HEK293 (cell line): ENCODE measurements around the gene RIN2.

ENCODE experiments used
- CTCF ChIA-PET: fragments of 350-600 bp; formaldehyde crosslinking; extraction: SDS; loops from one replicate; lab custom pipeline; 2021; ENCODE audit warnings: antibody characterized with exemption; lab: Yijun Ruan, JAX
- POLR2A ChIA-PET: fragments of 300-600 bp; formaldehyde crosslinking; extraction: SDS; loops from one replicate; lab custom pipeline; 2020; ENCODE audit warnings: antibody characterized with exemption, inconsistent platforms; lab: Yijun Ruan, JAX
- H3K27ac ChIP-seq: fragments of 200-500 bp; sonication (Bioruptor generic); 2 replicates; pipeline ENCODE4 v1.5.1; 2014; ENCODE audit warnings: low read depth, low read length, control low read depth, inconsistent platforms; ENCODE audit errors: extremely low read depth
- H3K36me3 ChIP-seq, 2 experiments: fragments of 200-500 bp in 1 of 2; sonication (Bioruptor generic) in 1 of 2; 1 replicate in 1 of 2; 2 replicates in 1 of 2; pipeline ENCODE4 v1.5.1; 2014 to 2017; ENCODE audit warnings: inconsistent platforms in 2 of 2, low read length in 2 of 2; ENCODE audit not compliant: control insufficient read depth in 2 of 2, insufficient read depth in 1 of 2
- H3K4me1 ChIP-seq: fragments of 200-500 bp; sonication (Bioruptor generic); 2 replicates; pipeline ENCODE4 v1.5.1; 2014; ENCODE audit warnings: mild to moderate bottlenecking, low read length, inconsistent platforms; ENCODE audit not compliant: control insufficient read depth, insufficient read depth
- H3K4me3 ChIP-seq: 2 replicates; pipeline ENCODE4 v1.5.1; 2011; ENCODE audit warnings: low read depth, mild to moderate bottlenecking, control low read depth, low read length, moderate library complexity
- H3K9me3 ChIP-seq: fragments of 200-500 bp; sonication (Bioruptor generic); 2 replicates; pipeline ENCODE4 v1.5.1; 2014; ENCODE audit warnings: low read depth, low read length, inconsistent platforms; ENCODE audit not compliant: control insufficient read depth, insufficient read depth
- ATF2 ChIP-seq: fragments of 450-650 bp; formaldehyde crosslinking; IDR thresholded peaks from 2 replicates; pipeline ENCODE4 v1.5.1; 2016; ENCODE audit warnings: missing biosample characterization, missing genetic modification characterization, low read depth
- BCL11A ChIP-seq: fragments of 450-650 bp; formaldehyde crosslinking; IDR thresholded peaks from 2 replicates; pipeline ENCODE4 v1.5.1; 2016; ENCODE audit warnings: low read depth, missing biosample characterization, missing genetic modification characterization
- BCL11B ChIP-seq: fragments of 450-650 bp; formaldehyde crosslinking; IDR thresholded peaks from 2 replicates; pipeline ENCODE4 v1.5.1; 2016; ENCODE audit warnings: low read depth, missing biosample characterization, missing genetic modification characterization
- ELK4 ChIP-seq: IDR thresholded peaks from 2 replicates; pipeline ENCODE4 v1.6.1; 2011; ENCODE audit warnings: mild to moderate bottlenecking, low read depth, low read length, borderline replicate concordance
- HOXA7 ChIP-seq: sonication (generic); formaldehyde crosslinking; IDR thresholded peaks from 2 replicates; pipeline ENCODE4 v1.8.1; 2022; ENCODE audit warnings: missing genetic modification reagents, borderline replicate concordance
- KLF16 ChIP-seq: fragments of 450-650 bp; formaldehyde crosslinking; IDR thresholded peaks from 2 replicates; pipeline ENCODE4 v1.5.1; 2017; ENCODE audit warnings: missing biosample characterization, missing genetic modification characterization
- PBX3 ChIP-seq: sonication (generic); formaldehyde crosslinking; IDR thresholded peaks from 2 replicates; pipeline ENCODE4 v1.8.1; 2022; ENCODE audit warnings: mild to moderate bottlenecking, moderate library complexity, missing genetic modification reagents
- SCRT2 ChIP-seq: fragments of 450-650 bp; formaldehyde crosslinking; IDR thresholded peaks from 2 replicates; pipeline ENCODE4 v1.5.1; 2016; ENCODE audit warnings: missing biosample characterization, missing genetic modification characterization
- SP7 ChIP-seq: fragments of 450-650 bp; formaldehyde crosslinking; IDR thresholded peaks from 2 replicates; pipeline ENCODE4 v1.5.1; 2016; ENCODE audit warnings: missing biosample characterization, missing genetic modification characterization
- ZBTB21 ChIP-seq: fragments of 450-650 bp; formaldehyde crosslinking; IDR thresholded peaks from 2 replicates; pipeline ENCODE4 v1.5.1; 2017; ENCODE audit warnings: missing biosample characterization, missing genetic modification characterization
- ZFP3 ChIP-seq: fragments of 450-650 bp; formaldehyde crosslinking; IDR thresholded peaks from 2 replicates; pipeline ENCODE4 v1.5.1; 2016; ENCODE audit warnings: low read depth, missing biosample characterization, missing genetic modification characterization
- ZNF132 ChIP-seq: fragments of 450-650 bp; formaldehyde crosslinking; IDR thresholded peaks from 2 replicates; pipeline ENCODE4 v1.5.1; 2017; ENCODE audit warnings: missing biosample characterization, missing genetic modification characterization, borderline replicate concordance
- ZNF16 ChIP-seq: fragments of 450-650 bp; formaldehyde crosslinking; IDR thresholded peaks from 2 replicates; pipeline ENCODE4 v1.5.1; 2016; ENCODE audit warnings: low read depth, missing biosample characterization, missing genetic modification characterization
- ZNF23 ChIP-seq: fragments of 450-650 bp; formaldehyde crosslinking; IDR thresholded peaks from 2 replicates; pipeline ENCODE4 v1.5.1; 2016; ENCODE audit warnings: missing biosample characterization, missing genetic modification characterization, borderline replicate concordance
- ZNF366 ChIP-seq: fragments of 450-650 bp; formaldehyde crosslinking; conservative IDR thresholded peaks from 2 replicates; pipeline ENCODE4 v1.5.1; 2016; ENCODE audit warnings: missing biosample characterization, missing genetic modification characterization
- ZNF37A ChIP-seq: fragments of 450-650 bp; IDR thresholded peaks from 2 replicates; pipeline ENCODE4 v1.5.1; 2018; ENCODE audit warnings: missing biosample characterization, missing genetic modification characterization
- ZNF426 ChIP-seq: fragments of 450-650 bp; formaldehyde crosslinking; IDR thresholded peaks from 2 replicates; pipeline ENCODE4 v1.5.1; 2017; ENCODE audit warnings: missing biosample characterization, missing genetic modification characterization, mild to moderate bottlenecking, inconsistent platforms, moderate library complexity
- ZNF510 ChIP-seq: fragments of 450-650 bp; formaldehyde crosslinking; IDR thresholded peaks from 2 replicates; pipeline ENCODE4 v1.5.1; 2018; ENCODE audit warnings: mild to moderate bottlenecking, missing genetic modification characterization, missing biosample characterization; ENCODE audit not compliant: insufficient replicate concordance
- ZNF513 ChIP-seq: fragments of 450-650 bp; IDR thresholded peaks from 2 replicates; pipeline ENCODE4 v1.5.1; 2018; ENCODE audit warnings: missing biosample characterization, missing genetic modification characterization
- ZNF555 ChIP-seq: fragments of 450-650 bp; formaldehyde crosslinking; conservative IDR thresholded peaks from 2 replicates; pipeline ENCODE4 v1.5.1; 2017; ENCODE audit warnings: missing biosample characterization, mild to moderate bottlenecking, missing genetic modification characterization, inconsistent platforms
- ZNF561 ChIP-seq: fragments of 450-650 bp; IDR thresholded peaks from 2 replicates; pipeline ENCODE4 v1.5.1; 2018; ENCODE audit warnings: missing biosample characterization, missing genetic modification characterization, borderline replicate concordance
- ZNF621 ChIP-seq: fragments of 450-650 bp; formaldehyde crosslinking; IDR thresholded peaks from 2 replicates; pipeline ENCODE4 v1.5.1; 2017; ENCODE audit warnings: missing biosample characterization, missing genetic modification characterization
- ZNF830 ChIP-seq: fragments of 450-650 bp; IDR thresholded peaks from 2 replicates; pipeline ENCODE4 v1.5.0; 2018; ENCODE audit warnings: missing biosample characterization, missing genetic modification characterization, low read depth, mild to moderate bottlenecking, moderate library complexity
- ZNF843 ChIP-seq: fragments of 450-650 bp; formaldehyde crosslinking; IDR thresholded peaks from 2 replicates; pipeline ENCODE4 v1.5.1; 2016; ENCODE audit warnings: missing biosample characterization, missing genetic modification characterization
- ZXDB ChIP-seq: fragments of 450-650 bp; formaldehyde crosslinking; IDR thresholded peaks from 2 replicates; pipeline ENCODE4 v1.5.1; 2016; ENCODE audit warnings: missing biosample characterization, missing genetic modification characterization

RIN2 gene

GRCh38 chr20:19791887-19792286 is 33.8 kb downstream of the RIN2 start:
- Histone ChIP-seq H3K36me3 (no peaks in the 10 kb centered on the region), H3K4me3 (no peak overlapping the region), H3K4me1 (peaks cover under 1% of the 10 kb centered on the region; the same call in 1 of the 2 replicates), H3K9me3 (no peaks in the 10 kb centered on the region), H3K27ac (no peak overlapping the region)
- no peak for TF ChIP-seq ZNF843
- TF ChIP-seq PBX3 (CRISPR knock-in tag), result no peak
- no peak for TF ChIP-seq BCL11B (tag by site-specific recombination)
- TF ChIP-seq ELK4, result no peak
- TF ChIP-seq ZNF561, result no peak
- no peak for TF ChIP-seq ZNF510 (tag by site-specific recombination)
- no peak for TF ChIP-seq ZNF16 (tag by site-specific recombination)
- no peak for TF ChIP-seq ZXDB (tag by site-specific recombination)
- no peak for TF ChIP-seq ZBTB21 (tag by site-specific recombination)
- TF ChIP-seq ZNF621, result no peak
- no peak for TF ChIP-seq ATF2
- no peak for TF ChIP-seq ZNF366
- no peak for TF ChIP-seq ZNF513
- TF ChIP-seq ZFP3 (tag by site-specific recombination), result no peak
- TF ChIP-seq KLF16, result no peak
- TF ChIP-seq ZNF132 (tag by site-specific recombination), result no peak
- TF ChIP-seq ZNF37A, result no peak
- no peak for TF ChIP-seq ZNF830 (tag by site-specific recombination)
- TF ChIP-seq SCRT2 (tag by site-specific recombination), result no peak
- ChIA-PET CTCF (interaction anchor here (0.6 kb wide), 1 partner anchor 72 kb away, joined by 3 read pairs; no protein-coding TSS in a partner anchor), POLR2A (no interaction called here)

- Histone ChIP-seq H3K4me1 (peaks cover 4% of the 10 kb centered on the region; the same call in 1 of the 2 replicates), H3K36me3 (no peaks in the 10 kb centered on the region), H3K4me3 (no peak overlapping the region), H3K9me3 (no peaks in the 10 kb centered on the region), H3K27ac (no peak overlapping the region)
- CTCF ChIA-PET, result interaction anchor here (0.5 to 1.2 kb wide), 2 partner anchors 13 to 34 kb away, joined by 4 to 6 read pairs; no protein-coding TSS in a partner anchor
- POLR2A ChIA-PET, result no interaction called here
- TF ChIP-seq ZNF23 (tag by site-specific recombination), result no peak
- TF ChIP-seq PBX3 (CRISPR knock-in tag), result no peak
- TF ChIP-seq ZNF426 (tag by site-specific recombination), result no peak
- no peak for TF ChIP-seq HOXA7
- no peak for TF ChIP-seq BCL11A (tag by site-specific recombination)
- no peak for TF ChIP-seq ZNF555 (tag by site-specific recombination)
- TF ChIP-seq SP7 (tag by site-specific recombination), result no peak
Measured at GRCh38 chr20:19793716-19794115, 35.7 kb downstream of the RIN2 start.
